C4-2B (cell line): Measurements from ENCODE around the gene CYTH4.

Experiments
- H3K27ac ChIP-seq: fragments of 450-650 bp; 2 replicates; pipeline ENCODE4 v1.5.1; 2017
- CTCF ChIP-seq: fragments of 450-650 bp; conservative IDR thresholded peaks from 2 replicates; pipeline ENCODE4 v1.5.1; 2017; ENCODE audit warnings: mild to moderate bottlenecking
- ZFX ChIP-seq: fragments of 450-650 bp; IDR thresholded peaks from 2 replicates; pipeline ENCODE4 v1.6.1; 2017

The CYTH4 gene

GRCh38 chr22:37352481-37352880 is 70.2 kb downstream of the CYTH4 start:
- no peak for TF ChIP-seq ZFX
- no peak for TF ChIP-seq CTCF
- H3K27ac ChIP-seq, result no peak overlapping the region

GRCh38 chr22:37353839-37354238 is 71.5 kb downstream of the CYTH4 start:
- H3K27ac ChIP-seq, result no peak overlapping the region
- TF ChIP-seq ZFX (no peak), CTCF (no peak)

GRCh38 chr22:37354261-37354660 is 72.0 kb downstream of the CYTH4 start:
- H3K27ac ChIP-seq, result no peak overlapping the region
- no peak for TF ChIP-seq ZFX
- no peak for TF ChIP-seq CTCF

- H3K27ac ChIP-seq, result no peak overlapping the region
- TF ChIP-seq CTCF (no peak), ZFX (no peak)
These were observed 72.4 kb downstream of the CYTH4 start for GRCh38 chr22:37354670-37355069.

- TF ChIP-seq ZFX (no peak), CTCF (no peak)
- no peak overlapping the region for H3K27ac ChIP-seq
These were observed 72.9 kb downstream of the CYTH4 start for GRCh38 chr22:37355174-37355573.

- TF ChIP-seq CTCF (no peak), ZFX (no peak)
- H3K27ac ChIP-seq, result no peak overlapping the region
These were observed 74.6 kb downstream of the CYTH4 start for GRCh38 chr22:37356922-37357321.

- H3K27ac ChIP-seq, result no peak overlapping the region
- no peak for TF ChIP-seq ZFX
- no peak for TF ChIP-seq CTCF
These were observed 75.3 kb downstream of the CYTH4 start for GRCh38 chr22:37357446-37358075.
